Activated CD4-positive, alpha-beta T cell treated with anti-CD3 and anti-CD28 coated beads for 24 hours (primary cell): ENCODE data around the gene SERPINB12.

Experiments
- DNase-seq, 2 donors: peaks; one replicate each; pipeline ENCODE4 v3.0.0-alpha.2; 2020; ENCODE audit warnings: low read depth in 2 of 2

SERPINB12 gene

GRCh38 chr18:63542069-63542468, at the start of gene SERPINB12:
Gene SERPINB12, plus strand, starts transcription at chr18:63542369. Its CDS starts 13,791 bp downstream, at chr18:63556160.
- no peak for DNase-seq

- no peak for DNase-seq
Observed at GRCh38 chr18:63492851-63493250, 49.3 kb upstream of the SERPINB12 start.

- no peak for DNase-seq
Observed at GRCh38 chr18:63495675-63496074, 46.5 kb upstream of the SERPINB12 start.

- DNase-seq = peak; percentile 2 to 11
Observed at GRCh38 chr18:63505566-63506335, 36.4 kb upstream of the SERPINB12 start.

GRCh38 chr18:63506336-63506646, 35.9 kb upstream of the SERPINB12 start:
- DNase-seq = no peak

- DNase-seq = no peak
Observed at GRCh38 chr18:63508596-63508995, 33.6 kb upstream of the SERPINB12 start.

GRCh38 chr18:63511285-63511684, 30.9 kb upstream of the SERPINB12 start:
- DNase-seq = no peak

GRCh38 chr18:63514326-63514725, 27.8 kb upstream of the SERPINB12 start:
- DNase-seq = no peak

GRCh38 chr18:63514888-63515678, 27.1 kb upstream of the SERPINB12 start:
- DNase-seq = no peak

- DNase-seq = no peak
Observed at GRCh38 chr18:63515801-63516200, 26.4 kb upstream of the SERPINB12 start.

- DNase-seq = peak; percentile 19 to 42
Observed at GRCh38 chr18:63518178-63519012, 23.8 kb upstream of the SERPINB12 start.

- no peak for DNase-seq
Observed at GRCh38 chr18:63520053-63520685, 22.0 kb upstream of the SERPINB12 start.

GRCh38 chr18:63523660-63524059, 18.5 kb upstream of the SERPINB12 start:
- no peak for DNase-seq

GRCh38 chr18:63527251-63527650, 14.9 kb upstream of the SERPINB12 start:
- no peak for DNase-seq

- DNase-seq = no peak
Observed at GRCh38 chr18:63528863-63529492, 13.2 kb upstream of the SERPINB12 start.

GRCh38 chr18:63532471-63532870, 9.7 kb upstream of the SERPINB12 start:
- DNase-seq = no peak

- no peak for DNase-seq
Observed at GRCh38 chr18:63534615-63535014, 7.6 kb upstream of the SERPINB12 start.

- no peak for DNase-seq
Observed at GRCh38 chr18:63539904-63540510, 2.2 kb upstream of the SERPINB12 start.

- no peak for DNase-seq
Observed at GRCh38 chr18:63544017-63544416, 1.8 kb downstream of the SERPINB12 start.

GRCh38 chr18:63545000-63545399, 2.8 kb downstream of the SERPINB12 start:
- DNase-seq = no peak

- DNase-seq = no peak
Observed at GRCh38 chr18:63550068-63550467, 7.9 kb downstream of the SERPINB12 start.
